GM12878 (cell line): ENCODE results near the gene PTPRS. TPM values are rescaled to one million over a fixed set of nuclear protein-coding genes. Genes with fewer than 3 reads are reported as not detected.

ENCODE experiments used
- BCLAF1 ChIP-seq: fragments of 450-650 bp; IDR thresholded peaks from 2 replicates; pipeline ENCODE4 v1.6.1; 2017; ENCODE audit warnings: antibody characterized with exemption, mild to moderate bottlenecking, moderate library complexity
- CEBPB ChIP-seq, 2 experiments: fragments of 150-350 bp in 1 of 2; IDR thresholded peaks; 2 replicates each; pipeline ENCODE4 v1.6.1; 2012 to 2014; ENCODE audit warnings: low read depth in 2 of 2, low read length in 2 of 2, borderline replicate concordance in 1 of 2, inconsistent platforms in 1 of 2
- GATAD2B ChIP-seq: fragments of 450-650 bp; conservative IDR thresholded peaks from 2 replicates; pipeline ENCODE4 v1.6.1; 2017; ENCODE audit warnings: low read depth, mild to moderate bottlenecking, moderate library complexity
- HDGF ChIP-seq: fragments of 450-650 bp; IDR thresholded peaks from 2 replicates; pipeline ENCODE4 v1.6.1; 2016; ENCODE audit warnings: antibody characterized with exemption
- PAX5 ChIP-seq: IDR thresholded peaks from 2 replicates; pipeline ENCODE4 v1.6.1; 2011; ENCODE audit warnings: low read depth, low read length, borderline replicate concordance
- POLR2AphosphoS5 ChIP-seq: IDR thresholded peaks from 2 replicates; pipeline ENCODE4 v1.6.1; 2011; ENCODE audit warnings: mild to moderate bottlenecking, low read length, inconsistent platforms
- RFX5 ChIP-seq: IDR thresholded peaks from 2 replicates; pipeline ENCODE4 v1.6.1; 2011; ENCODE audit warnings: low read depth, low read length, improper control_type of control experiment
- SMARCA5 ChIP-seq: fragments of 450-650 bp; IDR thresholded peaks from 2 replicates; pipeline ENCODE4 v1.6.1; 2017; ENCODE audit warnings: mild to moderate bottlenecking
- ZNF687 ChIP-seq: fragments of 450-650 bp; IDR thresholded peaks from 2 replicates; pipeline ENCODE4 v1.6.1; 2017; ENCODE audit warnings: mild to moderate bottlenecking, moderate library complexity
- polyA plus RNA-seq, 11 experiments: library from polyadenylated mRNA; depleted of rRNA in 4 of 11; unstranded in 6 of 11; stranded (reverse) in 5 of 11; fragments of >200 nt; fragmentation: Nextera tagmentation in 4 of 11; fragmentation: Illumina TruSeq in 1 of 11; extraction: Ambion mirVana in 4 of 11; extraction: Trizol in 1 of 11; gene quantifications; 1 replicate in 1 of 11; 2 replicates in 10 of 11; pipeline versions ENCODE4 v1.2.1 to v1.2.3, GENCODE V29; 2011 to 2016; ENCODE audit warnings: inconsistent platforms in 2 of 11, missing spikeins in 2 of 11, low read depth in 1 of 11
- total RNA-seq, 4 experiments: library from RNA; depleted of rRNA in 3 of 4; stranded (reverse); fragments of >200 nt in 3 of 4; fragmentation: Illumina TruSeq in 1 of 4; extraction: Trizol in 1 of 4; gene quantifications; 2 replicates each; pipeline versions ENCODE4 v1.2.1 to v1.2.3, GENCODE V29; 2013 to 2021

Gene PTPRS
- total and polyA plus RNA-seq, 10 of the 15 experiments (the other 5 are each of a cell fraction or from before 2014, with no cell fraction given), result 0.09 to 32.1 (median 0.71) TPM

- TF ChIP-seq SMARCA5, result peak; percentile 35; the same call in 1 of the 2 replicates
- TF ChIP-seq POLR2AphosphoS5, result no peak
- no peak for TF ChIP-seq HDGF
- TF ChIP-seq PAX5, result no peak
- no peak for TF ChIP-seq BCLAF1
- TF ChIP-seq CEBPB (IDR thresholded peaks at IDR 0.05; ENCODE audit: borderline replicate concordance in 1 of 2, low read depth in 2 of 2, low read length in 2 of 2), result no peak
- TF ChIP-seq GATAD2B, result peak; percentile 71; the same call in 1 of the 2 replicates
- no peak for TF ChIP-seq ZNF687
- 0 out of 2 replicates have a peak, but pooled peaks have one; percentile 31 for TF ChIP-seq RFX5
Measured at GRCh38 chr19:5292822-5293611, 47.6 kb downstream of the PTPRS start (continued).
